ENCODE results near the gene UNC5CL.

Gene UNC5CL

DNA sequence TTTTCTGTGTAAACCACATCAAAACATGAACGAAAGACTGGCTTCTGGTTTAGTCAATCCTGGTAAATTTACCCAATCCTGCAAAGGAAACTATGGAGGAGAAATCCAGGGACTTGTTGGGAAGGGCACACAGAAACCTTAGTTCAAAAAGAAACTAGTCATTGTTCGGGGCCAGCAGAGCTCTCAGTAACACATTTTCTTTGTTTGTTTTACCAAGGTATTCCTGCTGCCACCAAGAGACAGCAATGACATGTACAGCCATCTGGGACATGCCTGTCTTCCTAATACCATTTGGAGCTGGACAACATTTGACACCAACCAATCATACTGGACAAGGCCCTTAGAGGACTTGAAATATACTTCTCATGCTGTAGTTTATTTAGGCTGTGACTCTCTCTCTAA, 24.9 kb upstream of the UNC5CL start:
- DNase-seq (ENCODE audit: low spot score): no peak
- H3K4me3 ChIP-seq: no peak overlapping the region
- TF ChIP-seq, protein P1, sequence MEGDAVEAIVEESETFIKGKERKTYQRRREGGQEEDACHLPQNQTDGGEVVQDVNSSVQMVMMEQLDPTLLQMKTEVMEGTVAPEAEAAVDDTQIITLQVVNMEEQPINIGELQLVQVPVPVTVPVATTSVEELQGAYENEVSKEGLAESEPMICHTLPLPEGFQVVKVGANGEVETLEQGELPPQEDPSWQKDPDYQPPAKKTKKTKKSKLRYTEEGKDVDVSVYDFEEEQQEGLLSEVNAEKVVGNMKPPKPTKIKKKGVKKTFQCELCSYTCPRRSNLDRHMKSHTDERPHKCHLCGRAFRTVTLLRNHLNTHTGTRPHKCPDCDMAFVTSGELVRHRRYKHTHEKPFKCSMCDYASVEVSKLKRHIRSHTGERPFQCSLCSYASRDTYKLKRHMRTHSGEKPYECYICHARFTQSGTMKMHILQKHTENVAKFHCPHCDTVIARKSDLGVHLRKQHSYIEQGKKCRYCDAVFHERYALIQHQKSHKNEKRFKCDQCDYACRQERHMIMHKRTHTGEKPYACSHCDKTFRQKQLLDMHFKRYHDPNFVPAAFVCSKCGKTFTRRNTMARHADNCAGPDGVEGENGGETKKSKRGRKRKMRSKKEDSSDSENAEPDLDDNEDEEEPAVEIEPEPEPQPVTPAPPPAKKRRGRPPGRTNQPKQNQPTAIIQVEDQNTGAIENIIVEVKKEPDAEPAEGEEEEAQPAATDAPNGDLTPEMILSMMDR (IDR thresholded peaks at IDR 0.05): no peak
- H3K27ac ChIP-seq: no peak overlapping the region

DNA sequence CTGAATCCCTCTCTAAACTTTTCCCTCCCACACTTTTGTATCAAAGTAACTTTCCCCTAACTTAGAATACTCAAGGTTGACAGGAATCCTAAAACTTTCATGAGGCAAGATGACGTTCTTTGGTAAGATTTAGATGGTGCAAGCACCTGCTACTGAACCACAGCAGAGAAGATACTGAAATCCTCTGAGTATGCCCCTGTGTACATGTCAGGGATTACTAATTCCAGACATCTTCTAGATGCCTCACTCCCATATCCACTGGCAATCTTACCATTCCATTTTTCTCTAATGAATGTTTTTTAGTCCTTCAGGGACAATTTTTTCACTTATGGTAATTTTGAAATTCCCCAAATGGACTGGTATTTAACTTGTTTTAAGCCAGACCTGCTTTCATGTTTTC, 23.0 kb upstream of the UNC5CL start:
- Histone ChIP-seq H3K4me3 (no peak overlapping the region), H3K27ac (no peak overlapping the region)
- no peak for DNase-seq (ENCODE audit: low spot score)
- TF ChIP-seq, protein P1 (IDR thresholded peaks at IDR 0.05): no peak

DNA sequence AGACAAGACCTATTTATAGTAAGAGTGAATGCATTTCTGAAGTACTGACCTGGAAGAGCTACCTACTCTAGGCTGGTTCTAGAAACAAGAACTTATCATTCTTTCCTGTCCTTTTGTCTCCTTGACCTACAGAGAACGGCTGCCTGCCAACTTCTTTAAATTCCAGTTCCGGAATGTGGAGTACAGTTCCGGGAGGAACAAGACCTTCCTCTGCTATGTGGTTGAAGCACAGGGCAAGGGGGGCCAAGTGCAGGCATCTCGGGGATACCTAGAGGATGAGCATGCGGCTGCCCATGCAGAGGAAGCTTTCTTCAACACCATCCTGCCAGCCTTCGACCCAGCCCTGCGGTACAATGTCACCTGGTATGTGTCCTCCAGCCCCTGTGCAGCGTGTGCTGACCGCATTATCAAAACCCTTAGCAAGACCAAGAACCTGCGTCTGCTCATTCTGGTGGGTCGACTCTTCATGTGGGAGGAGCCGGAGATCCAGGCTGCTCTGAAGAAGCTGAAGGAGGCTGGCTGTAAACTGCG, 22.2 kb upstream of the UNC5CL start:
- H3K27ac ChIP-seq: no peak overlapping the region
- TF ChIP-seq, protein P1 (IDR thresholded peaks at IDR 0.05): no peak
- no peak overlapping the region for H3K4me3 ChIP-seq
- no peak for DNase-seq (ENCODE audit: low spot score)

DNA sequence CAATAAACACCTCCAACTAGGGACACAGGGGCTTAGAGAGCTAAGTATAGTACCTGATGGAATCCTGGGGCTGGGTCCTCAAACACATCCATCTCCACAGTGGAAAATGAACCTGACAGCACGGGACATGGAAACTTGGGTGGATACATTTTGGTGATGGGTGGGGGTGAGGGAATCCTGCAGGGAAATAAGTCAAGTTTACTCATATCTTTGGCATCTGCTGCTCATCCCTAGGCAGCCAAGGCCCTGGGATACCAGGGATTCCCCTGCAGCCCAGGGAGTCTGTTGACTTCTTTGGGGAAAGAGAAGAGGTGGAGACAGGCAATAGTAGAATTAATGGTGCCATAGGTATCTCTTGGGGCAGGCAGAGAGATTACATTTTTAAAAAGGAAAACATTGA, 20.5 kb upstream of the UNC5CL start:
- TF ChIP-seq, protein P1 (IDR thresholded peaks at IDR 0.05): no peak
- no peak overlapping the region for H3K27ac ChIP-seq
- no peak overlapping the region for H3K4me3 ChIP-seq
- no peak for DNase-seq (ENCODE audit: low spot score)

DNA sequence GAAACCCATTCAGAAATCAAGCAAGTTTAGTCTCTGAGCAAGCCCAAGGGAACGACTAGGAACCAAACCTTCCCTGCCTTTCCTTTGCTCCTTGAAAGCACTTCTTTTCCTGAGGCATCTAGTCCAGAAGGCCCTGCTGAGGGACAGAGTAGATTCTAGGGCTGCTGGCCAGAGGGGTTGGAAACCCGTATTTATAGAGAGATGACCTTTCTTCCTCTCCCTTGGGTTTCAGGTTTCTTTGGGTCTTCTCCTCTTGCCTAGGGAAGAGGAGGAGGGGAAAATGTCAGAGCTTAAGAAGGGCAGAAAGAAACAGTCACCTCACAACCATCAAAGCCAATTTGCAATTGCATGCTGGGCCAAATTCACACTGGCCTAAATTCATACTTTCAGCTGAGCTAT, 19.8 kb upstream of the UNC5CL start:
- DNase-seq (ENCODE audit: low spot score): no peak
- no peak overlapping the region for H3K27ac ChIP-seq
- no peak overlapping the region for H3K4me3 ChIP-seq
- TF ChIP-seq, protein P1 (IDR thresholded peaks at IDR 0.05): no peak

DNA sequence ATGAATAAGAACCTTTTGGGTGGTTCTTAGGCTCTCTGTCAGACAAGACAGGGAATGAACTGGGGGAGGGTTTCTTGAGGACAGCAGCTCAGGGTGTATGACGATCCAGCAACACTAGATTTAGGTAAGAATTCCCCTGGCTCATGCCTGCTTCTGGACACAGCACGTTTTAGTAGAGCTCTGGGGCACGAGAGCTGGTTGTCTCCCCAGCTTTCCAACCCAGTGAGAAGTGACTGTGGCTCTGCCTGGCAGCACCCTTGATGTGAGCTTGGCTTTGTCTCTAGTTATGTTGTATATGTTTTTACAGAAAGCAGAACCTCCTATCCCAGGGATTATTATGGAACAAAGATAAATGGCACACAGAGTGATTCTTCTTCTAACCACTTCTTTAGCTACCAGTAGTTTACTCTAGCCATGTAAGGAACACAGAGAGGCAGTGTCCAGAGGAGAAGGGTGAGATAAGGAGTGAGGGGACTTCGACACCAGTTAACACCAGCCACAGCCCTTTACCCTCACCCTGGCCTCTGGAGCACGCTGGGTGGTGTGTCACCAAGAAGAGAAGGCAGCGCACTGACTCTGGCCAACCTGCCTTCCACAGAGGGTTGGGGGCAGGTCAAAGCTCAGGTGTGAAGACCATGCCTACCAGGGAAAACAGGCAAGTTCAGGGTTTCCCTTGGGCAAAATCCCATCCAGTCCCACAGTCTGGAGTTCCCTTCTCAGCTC, 17.9 kb upstream of the UNC5CL start:
- no peak overlapping the region for H3K4me3 ChIP-seq
- no peak overlapping the region for H3K27ac ChIP-seq
- TF ChIP-seq, protein P1 (IDR thresholded peaks at IDR 0.05): no peak
- DNase-seq (ENCODE audit: low spot score): no peak

DNA sequence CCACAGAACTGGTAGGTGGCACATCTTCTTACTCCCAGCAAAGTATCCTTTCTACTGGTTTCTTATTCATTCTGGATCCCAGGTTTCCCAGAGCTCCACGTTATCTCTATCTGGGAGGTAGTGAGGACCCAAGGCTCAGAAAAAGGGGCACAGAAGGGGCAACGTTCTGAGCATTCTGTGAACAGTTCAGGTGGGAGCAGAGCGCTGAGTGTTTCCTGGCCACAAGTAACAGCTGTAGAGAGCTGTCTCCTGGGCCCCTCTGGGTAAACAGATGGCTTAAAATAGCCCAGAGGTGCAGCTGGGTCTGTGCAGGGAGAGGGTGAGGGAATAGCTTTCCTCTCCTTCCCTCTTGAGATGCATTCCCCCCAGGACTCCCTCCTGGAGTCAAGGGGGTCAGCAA, 16.1 kb upstream of the UNC5CL start:
- H3K27ac ChIP-seq: no peak overlapping the region
- no peak for DNase-seq (ENCODE audit: low spot score)
- TF ChIP-seq, protein P1 (IDR thresholded peaks at IDR 0.05): no peak
- no peak overlapping the region for H3K4me3 ChIP-seq

Measured in coronary artery (tissue), 2 donors.